GM12875 (cell line): ENCODE measurements around the gene ARL6IP1.
A peak's percentile ranks its signal among the peaks of the same experiment; 100 is the strongest.
"Not testable (repeated sequence)": the region's sequence is repeated elsewhere in the genome, so short reads cannot be mapped to it uniquely, and the experiment has no call there.

Source experiments
- H3K4me3 ChIP-seq: one replicate; pipeline ENCODE4 v1.5.1; 2011; ENCODE audit warnings: low read depth, low read length, control low read depth
- CTCF ChIP-seq: IDR thresholded peaks from 2 replicates; pipeline ENCODE4 v1.5.1; 2011; ENCODE audit warnings: low read depth, mild to moderate bottlenecking, control low read depth, inconsistent platforms, low read length, moderate library complexity, borderline replicate concordance; ENCODE audit not compliant: insufficient read depth

ARL6IP1 gene

DNA sequence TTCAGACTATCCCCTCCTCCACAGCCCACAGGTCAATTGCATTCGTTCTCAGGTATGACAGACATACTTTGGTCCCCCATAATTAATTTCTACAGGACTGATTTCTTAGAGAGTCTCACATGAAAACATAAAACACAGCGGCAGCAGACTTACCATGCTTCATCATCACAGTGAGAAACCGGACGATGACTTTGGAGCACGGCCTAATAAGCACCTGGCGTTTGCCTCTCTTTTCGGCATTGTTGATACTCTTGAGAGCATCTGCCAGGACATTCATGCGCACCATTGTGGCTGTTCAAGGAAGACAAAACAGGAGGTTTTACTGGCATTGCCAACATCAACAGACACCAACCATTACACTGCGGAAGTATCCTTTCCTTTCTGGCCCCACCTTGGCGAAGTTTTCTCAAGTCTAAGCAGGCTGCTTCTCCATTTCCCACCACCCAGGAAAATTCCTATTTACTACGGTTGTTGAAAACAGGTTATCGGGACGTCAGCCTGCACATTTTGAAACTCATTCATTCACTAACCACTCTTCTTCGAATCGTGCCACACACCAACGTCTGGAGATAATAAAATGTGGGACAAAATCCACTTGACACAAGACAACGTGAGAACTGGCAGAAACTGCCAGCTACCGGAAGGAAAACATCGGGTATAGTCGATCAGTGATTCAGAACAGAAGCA lies 12.4 kb downstream of the ARL6IP1 start:
- TF ChIP-seq CTCF = no peak
- peak overlapping the region; percentile 86 for H3K4me3 ChIP-seq

- no peak overlapping the region for H3K4me3 ChIP-seq
- TF ChIP-seq CTCF = no peak
These were observed 16.3 kb downstream of the ARL6IP1 start for GRCh38 chr16:18784917-18785623.

DNA sequence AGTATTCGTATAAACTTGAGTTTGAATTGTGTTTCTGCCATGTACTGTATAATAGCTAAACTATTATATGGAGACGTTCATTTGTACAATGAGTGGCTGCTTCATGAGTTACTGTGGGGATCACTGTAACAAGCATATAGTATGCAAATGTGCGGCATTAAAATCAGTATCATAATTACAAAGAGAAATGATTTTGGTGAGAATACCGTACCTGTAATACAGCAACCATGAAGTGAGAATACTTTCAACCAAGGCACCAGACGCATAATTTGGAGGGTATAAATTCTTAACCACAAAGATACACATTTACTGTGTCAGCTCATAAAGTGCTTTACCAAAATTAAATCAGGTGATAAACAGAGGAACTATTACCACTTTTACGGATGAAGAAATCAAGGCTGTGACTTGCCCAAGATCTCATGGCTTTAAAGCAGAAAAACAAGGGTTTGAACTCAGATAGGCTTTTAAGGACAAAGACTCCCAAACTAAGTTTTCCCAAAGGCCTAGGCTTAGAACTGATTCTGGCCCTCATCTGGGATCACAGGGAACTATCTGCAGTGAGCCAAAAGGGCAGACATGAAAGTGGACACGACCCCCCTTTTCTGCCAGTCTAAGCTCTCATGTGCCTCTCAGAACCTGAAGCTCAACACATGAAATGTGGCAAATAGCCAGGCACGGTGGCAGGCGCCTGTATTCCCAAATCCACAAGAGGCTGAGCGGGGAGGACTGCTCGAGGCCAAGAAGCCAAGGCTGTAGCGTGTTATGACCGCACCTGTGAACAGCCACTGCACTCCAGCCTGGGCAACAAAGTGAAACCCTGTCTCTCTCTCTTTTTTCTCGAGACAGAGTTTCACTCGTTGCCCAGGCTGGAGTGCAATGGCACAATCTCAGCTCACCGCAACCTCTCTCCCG lies 17.7 kb downstream of the ARL6IP1 start:
- no peak for TF ChIP-seq CTCF
- H3K4me3 ChIP-seq = no peak overlapping the region

GRCh38 chr16:18782697-18783429 lies 18.5 kb downstream of the ARL6IP1 start:
- no peak for TF ChIP-seq CTCF
- H3K4me3 ChIP-seq = no peak overlapping the region

GRCh38 chr16:18781232-18781631 lies 20.1 kb downstream of the ARL6IP1 start:
- H3K4me3 ChIP-seq = not testable (repeated sequence)

GRCh38 chr16:18780460-18781026 lies 20.8 kb downstream of the ARL6IP1 start:
- H3K4me3 ChIP-seq = not testable (repeated sequence)

DNA sequence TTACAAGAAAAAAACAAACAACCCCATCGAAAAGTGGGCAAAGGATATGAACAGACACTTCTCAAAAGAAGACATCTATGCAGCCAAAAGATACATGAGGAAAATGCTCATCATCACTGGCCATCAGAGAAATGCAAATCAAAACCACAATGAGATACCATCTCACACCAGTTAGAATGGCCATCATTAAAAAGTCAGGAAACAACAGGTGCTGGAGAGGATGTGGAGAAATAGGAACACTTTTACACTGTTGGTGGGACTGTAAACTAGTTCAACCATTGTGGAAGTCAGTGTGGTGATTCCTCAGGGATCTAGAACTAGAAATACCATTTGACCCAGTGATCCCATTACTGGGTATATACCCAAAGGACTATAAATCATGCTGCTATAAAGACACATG lies 23.7 kb downstream of the ARL6IP1 start:
- not testable (repeated sequence) for H3K4me3 ChIP-seq

- not testable (repeated sequence) for H3K4me3 ChIP-seq
These were observed 25.0 kb downstream of the ARL6IP1 start for GRCh38 chr16:18776334-18776733.

DNA sequence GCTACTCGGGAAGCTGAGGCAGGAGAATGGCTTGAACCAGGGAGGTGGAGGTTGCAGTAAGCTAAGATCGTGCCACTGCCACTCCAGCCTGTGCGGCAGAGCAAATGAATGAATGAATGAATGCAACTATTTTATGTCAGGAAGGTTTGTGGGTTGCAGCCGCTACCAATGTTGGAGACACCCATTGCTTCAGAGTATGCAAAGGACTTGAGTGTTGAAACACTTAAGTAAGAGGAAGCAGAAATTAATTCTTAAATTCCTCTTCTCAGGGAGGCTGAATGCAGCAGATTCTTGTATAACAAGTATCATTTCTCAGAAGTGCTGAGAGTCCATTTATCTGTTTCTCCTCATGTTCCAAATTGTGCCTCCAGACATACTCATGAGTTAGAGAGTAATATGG lies 26.7 kb downstream of the ARL6IP1 start:
- not testable (repeated sequence) for H3K4me3 ChIP-seq

GRCh38 chr16:18772171-18772570 lies 29.2 kb downstream of the ARL6IP1 start:
- H3K4me3 ChIP-seq = not testable (repeated sequence)

GRCh38 chr16:18770336-18770962 lies 30.9 kb downstream of the ARL6IP1 start:
- not testable (repeated sequence) for H3K4me3 ChIP-seq

- not testable (repeated sequence) for H3K4me3 ChIP-seq
These were observed 34.1 kb downstream of the ARL6IP1 start for GRCh38 chr16:18767217-18767616.

DNA sequence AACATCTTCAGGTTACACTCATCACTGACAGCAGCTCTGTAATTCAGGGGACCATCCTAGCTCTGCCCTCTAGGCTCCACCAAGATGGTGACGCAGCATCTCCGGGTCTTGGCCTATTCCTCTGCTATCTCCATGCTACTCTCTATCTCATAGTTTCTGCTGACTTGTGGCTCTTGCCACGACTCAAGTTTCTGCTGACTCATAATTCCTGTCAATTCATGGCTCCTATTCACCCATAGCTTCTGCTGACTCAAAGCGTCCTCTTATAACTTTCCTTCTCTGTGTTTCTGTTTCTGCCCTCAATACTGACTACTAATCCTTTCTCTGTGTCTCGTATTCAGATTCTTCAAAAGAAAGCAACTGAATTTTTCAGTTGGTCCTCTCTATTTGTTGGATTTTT lies 38.6 kb downstream of the ARL6IP1 start:
- H3K4me3 ChIP-seq = not testable (repeated sequence)
